Measurements from ENCODE around the gene DPM3. TPM values are rescaled to one million over a fixed set of nuclear protein-coding genes. Genes with fewer than 3 reads are reported as not detected.
A peak's percentile ranks its signal among the peaks of the same experiment; 100 is the strongest.
"Not testable (repeated sequence)": the region's sequence is repeated elsewhere in the genome, so short reads cannot be mapped to it uniquely, and the experiment has no call there.

The DPM3 gene, protein sequence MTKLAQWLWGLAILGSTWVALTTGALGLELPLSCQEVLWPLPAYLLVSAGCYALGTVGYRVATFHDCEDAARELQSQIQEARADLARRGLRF
- total RNA-seq (2014; rRNA removed; shearing (Covaris generic)) = 49.8 and 50.9 TPM in 2 replicates
- 35.9 and 112 TPM in 2 replicates for polyA plus RNA-seq (2014; cell fraction: nucleus; rRNA removed)

DNA sequence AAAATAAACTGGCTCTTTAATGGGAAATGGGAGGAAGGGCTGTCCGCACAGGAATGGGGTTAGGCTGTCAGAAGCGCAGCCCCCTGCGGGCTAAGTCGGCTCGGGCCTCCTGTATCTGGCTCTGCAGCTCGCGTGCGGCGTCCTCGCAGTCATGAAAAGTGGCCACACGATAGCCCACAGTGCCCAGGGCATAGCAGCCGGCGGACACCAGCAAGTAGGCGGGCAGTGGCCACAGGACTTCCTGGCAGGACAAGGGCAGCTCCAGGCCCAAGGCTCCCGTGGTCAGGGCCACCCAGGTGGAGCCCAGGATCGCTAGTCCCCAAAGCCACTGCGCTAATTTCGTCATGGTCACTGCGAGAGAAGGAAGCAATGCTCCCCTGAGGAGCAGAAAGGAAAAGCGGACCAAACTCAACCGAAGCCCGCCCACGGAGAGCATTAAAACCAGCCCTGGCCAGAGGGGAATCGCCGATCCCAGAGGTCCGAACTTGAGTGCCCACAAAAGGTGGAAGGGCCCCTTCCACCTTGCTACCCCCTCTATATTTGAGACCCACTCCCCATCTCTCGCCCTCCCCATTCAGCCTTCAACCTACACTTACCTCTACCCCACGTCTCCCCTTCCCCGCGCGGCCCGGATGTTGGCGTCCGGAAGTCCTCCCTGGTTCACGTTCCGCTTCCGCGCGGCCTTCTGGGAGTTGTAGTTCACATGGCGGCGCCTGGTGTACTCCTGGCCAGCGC, at the start of gene DPM3:
TSS of gene DPM3 (minus strand) at position 637 of the 735 bp plus-strand sequence. CDS start at position 346, 291 bp downstream.
- peak; percentile 83 for DNase-seq (ENCODE audit: extremely low read depth, low read depth)

DNA sequence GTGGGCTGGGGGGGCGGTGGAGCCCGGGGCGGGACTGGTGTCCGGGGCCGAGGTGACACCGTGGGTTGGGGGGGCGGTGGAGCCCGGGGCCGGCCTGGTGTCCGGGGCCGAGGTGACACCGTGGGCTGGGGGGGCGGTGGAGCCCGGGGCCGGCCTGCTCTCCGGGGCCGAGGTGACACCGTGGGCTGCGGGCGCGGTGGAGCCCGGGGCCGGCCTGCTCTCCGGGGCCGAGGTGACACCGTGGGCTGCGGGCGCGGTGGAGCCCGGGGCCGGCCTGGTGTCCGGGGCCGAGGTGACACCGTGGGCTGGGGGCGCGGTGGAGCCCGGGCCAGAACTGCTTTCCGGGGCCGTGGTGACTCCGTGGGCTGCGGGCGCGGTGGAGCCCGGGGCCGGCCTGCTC, 49.6 kb upstream of the DPM3 start:
- not testable (repeated sequence) for DNase-seq (ENCODE audit: extremely low read depth, low read depth)

DNA sequence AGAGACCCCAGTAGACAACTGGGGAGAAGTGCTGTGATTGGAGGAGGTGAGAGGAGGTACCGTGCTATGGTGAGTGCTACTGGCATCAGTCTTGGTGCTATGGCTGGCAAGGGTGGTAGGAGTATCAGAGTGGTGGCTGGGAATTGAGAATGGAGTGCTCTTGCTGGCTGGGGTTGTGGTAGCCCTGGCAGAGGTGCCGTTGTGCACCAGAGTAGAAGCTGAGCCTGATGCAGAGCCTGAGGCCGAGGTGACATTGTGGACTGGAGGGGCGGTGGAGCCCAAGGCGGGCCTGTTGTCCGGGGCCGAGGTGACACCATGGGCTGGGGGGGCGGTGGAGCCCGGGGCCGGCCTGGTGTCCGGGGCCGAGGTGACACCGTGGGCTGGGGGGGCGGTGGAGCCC, 47.9 kb upstream of the DPM3 start:
- no peak for DNase-seq (ENCODE audit: extremely low read depth, low read depth)

DNA sequence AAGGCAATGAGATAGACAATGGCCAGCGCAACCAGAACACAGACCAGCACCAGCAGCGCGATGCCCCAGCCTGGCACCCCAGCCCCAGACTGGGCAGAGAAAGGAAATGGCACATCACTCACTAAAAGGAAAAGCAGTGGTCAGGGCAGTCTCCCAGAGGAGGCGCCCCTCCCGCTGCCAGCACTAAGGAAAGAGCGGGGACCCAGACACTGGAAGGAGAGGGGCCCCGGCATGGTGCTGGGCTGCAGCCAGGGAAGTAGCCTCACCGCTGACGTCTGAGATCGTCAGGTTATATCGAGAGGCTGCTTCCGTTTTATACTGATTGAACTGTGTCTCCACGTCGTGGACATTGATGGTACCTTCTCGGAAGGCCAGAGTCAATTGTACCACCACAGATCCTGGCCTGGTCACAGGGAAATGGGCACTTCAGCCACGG, 47.1 kb upstream of the DPM3 start:
- DNase-seq (ENCODE audit: extremely low read depth, low read depth) = no peak

DNA sequence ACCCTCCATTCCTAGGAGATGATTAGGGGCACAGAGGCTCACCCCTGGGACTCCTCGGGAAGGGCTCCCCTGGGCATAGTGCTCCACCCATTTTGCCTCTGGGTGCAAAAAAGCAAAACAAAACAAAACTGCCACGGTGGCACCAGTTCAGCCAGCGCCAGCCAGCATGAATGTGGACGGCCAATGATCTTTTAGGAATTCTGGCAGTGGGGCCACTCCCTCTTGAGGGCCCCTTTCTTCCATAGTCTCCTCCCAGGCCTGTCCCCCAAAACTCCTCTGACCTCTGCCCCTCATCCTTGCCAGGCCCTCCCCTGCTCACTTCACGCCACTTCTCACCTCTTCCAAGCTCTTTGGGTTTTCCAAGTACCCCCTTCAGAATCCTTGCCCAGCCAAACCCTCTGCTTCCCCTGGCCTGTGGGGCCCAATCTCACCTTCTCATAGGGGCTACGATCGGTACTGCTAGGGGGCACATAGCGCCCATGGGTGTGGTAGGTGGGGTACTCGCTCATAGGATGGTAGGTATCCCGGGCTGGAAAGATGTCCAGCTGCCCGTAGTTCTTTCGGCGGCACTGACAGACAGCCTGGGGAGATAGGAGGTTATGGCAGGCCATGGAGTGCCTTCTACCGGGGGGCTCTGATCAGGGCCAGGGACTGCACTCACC, 46.6 kb upstream of the DPM3 start:
- no peak for DNase-seq (ENCODE audit: extremely low read depth, low read depth)

DNA sequence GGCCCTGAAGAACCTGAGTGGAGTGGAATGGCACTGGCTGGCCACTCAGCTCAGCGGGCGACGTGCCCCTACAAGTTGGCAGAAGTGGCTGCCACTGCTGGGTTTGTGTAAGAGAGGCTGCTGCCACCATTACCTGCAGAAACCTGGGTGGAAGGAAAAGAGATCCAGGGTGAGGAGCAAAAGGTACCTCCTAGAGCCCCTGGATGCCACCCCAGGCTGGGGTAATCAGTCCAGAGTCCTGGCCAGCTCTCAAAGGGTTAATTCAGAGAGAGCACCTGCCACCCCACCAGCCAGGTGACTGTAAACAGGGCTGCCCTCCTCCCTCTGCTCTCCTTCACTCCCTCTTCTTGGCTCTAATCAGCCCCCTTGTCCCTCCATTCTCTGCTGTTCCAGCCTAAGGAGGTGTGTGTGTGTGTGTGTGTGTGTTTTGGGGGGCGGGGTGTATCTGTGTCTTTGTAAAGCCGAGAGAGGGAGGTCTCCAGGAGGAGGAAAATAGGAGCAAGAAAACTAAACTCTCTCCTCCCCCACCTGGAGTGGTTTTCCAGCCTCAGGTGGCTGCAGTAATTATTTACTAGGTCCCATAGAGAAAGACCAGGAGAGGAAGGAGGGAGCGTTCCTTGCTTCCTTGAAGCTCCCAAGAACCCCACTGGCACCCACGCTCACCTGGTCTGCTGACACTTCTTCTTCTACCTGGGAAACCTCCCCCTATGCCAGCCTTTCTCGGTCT, 45.9 kb upstream of the DPM3 start:
- DNase-seq (ENCODE audit: extremely low read depth, low read depth) = no peak

DNA sequence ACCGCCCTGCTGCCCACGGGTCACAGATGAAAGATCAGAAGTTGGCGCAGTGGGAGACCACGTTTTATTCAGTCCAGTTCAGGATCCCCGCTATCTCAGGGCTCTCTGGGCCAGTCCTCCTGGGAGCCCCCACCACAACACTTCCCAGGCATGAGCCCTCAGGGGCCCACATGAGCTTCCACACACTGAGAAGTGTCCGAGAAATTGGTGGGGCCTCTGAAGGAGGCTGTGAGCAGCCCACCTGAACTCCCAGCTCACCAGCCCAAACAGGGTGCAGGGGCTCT, 45.4 kb upstream of the DPM3 start:
- DNase-seq (ENCODE audit: extremely low read depth, low read depth) = no peak

DNA sequence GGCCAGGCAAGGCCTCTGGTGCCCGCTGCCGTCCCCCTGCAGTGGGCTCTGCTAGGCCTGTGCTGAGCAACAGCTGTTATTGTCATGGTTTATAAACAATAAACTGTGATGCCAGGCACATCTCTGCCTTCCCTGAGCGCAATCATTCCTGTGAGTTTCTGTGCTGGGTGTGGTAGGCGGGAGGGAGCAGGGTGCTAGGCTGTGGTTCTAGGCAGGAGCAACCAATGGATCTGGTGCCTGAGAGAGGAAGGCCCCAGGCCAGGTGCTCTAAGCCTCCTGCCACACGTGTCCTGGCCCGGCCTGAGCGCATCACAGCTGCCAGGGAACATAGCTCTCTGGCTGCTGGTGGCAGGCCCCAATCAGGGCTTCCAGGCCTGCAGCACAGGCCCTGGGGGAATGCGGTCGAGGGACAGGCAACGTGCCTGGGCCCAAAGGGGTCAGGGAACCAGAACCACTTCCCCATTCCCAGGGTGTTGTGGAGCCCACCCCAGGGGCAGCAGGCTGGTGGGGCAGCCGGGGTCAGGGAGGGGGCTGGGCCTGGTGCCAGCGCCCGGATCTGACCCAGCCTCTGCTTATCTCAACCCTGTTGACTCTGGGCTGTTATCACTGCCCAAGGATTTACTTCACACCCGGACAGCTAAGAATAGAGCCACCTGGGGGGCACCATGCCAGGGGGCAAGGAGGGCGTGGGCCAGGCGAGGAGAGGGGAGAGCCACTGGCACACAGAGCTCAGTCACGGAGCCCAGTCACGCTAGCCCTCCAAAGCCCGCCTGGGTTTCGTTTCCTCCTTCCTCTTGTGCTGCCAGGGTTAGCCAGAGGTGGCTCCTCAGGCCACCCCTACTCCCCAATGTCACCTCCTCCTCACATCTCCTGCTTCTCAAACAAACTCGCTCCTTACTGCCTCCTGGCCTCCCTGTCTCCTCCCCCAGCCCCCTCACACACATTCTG, 44.8 kb upstream of the DPM3 start:
- DNase-seq (ENCODE audit: extremely low read depth, low read depth) = no peak

DNA sequence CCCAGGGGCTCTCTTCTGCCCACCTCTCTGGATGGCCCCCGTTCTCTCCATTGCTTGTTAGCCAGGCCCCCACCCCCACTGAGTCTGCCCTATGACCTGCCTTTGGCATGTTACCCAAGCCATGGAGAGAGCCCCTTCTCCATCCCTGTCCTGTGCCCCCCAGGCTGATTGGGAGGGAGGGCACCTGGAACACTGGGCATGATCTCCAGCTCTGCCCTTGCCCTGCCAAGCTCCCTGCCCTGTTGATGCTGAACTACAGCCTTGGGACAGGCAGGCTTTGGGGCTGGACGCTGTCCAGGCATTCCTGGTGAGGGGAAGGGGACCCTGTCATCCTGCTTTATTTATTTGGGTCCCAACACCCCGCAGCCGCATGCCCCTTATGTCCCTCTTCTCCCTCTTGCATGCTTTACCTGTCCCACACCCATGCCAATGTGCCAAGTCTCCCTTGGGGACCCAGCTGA, 44.0 kb upstream of the DPM3 start:
- no peak for DNase-seq (ENCODE audit: extremely low read depth, low read depth)

DNA sequence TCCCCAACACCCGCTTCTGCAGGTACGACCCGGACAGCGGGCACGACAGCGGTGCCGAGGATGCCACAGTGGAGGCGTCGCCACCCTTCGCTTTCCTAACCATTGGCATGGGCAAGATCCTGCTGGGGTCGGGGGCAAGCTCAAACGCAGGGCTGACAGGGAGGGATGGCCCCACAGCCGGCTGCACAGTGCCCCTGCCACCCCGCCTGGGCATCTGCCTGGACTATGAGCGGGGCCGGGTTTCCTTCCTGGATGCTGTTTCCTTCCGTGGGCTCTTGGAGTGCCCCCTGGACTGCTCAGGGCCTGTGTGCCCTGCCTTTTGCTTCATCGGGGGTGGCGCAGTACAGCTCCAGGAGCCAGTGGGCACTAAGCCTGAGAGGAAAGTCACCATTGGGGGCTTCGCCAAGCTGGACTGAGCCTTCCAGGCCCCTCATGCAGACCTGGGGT, 43.5 kb upstream of the DPM3 start:
- DNase-seq (ENCODE audit: extremely low read depth, low read depth) = no peak

DNA sequence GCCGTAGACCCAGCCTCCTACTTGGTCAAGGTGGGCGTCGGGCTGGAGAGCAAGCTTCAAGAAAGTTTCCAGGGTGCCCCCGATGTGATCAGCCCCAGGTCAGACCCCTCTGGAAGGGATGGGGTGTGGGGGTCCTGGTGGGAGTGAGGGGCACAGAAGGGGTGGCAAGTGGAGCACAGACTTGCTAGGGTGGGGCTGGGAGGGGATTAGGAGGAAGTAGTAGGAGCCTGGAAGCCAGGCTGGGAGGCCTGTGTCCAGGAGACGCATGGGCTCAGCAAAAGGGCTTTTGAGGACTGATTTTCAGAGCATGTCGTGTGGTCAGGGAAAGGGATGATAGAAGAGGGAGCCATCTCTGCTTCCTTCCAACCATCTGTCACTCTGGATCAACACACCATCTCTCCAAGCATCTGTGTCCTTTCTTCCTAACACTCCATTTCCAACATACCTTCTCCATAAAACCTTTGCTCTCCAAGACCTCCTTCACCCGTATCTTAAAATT, 41.8 kb upstream of the DPM3 start:
- no peak for DNase-seq (ENCODE audit: extremely low read depth, low read depth)

DNA sequence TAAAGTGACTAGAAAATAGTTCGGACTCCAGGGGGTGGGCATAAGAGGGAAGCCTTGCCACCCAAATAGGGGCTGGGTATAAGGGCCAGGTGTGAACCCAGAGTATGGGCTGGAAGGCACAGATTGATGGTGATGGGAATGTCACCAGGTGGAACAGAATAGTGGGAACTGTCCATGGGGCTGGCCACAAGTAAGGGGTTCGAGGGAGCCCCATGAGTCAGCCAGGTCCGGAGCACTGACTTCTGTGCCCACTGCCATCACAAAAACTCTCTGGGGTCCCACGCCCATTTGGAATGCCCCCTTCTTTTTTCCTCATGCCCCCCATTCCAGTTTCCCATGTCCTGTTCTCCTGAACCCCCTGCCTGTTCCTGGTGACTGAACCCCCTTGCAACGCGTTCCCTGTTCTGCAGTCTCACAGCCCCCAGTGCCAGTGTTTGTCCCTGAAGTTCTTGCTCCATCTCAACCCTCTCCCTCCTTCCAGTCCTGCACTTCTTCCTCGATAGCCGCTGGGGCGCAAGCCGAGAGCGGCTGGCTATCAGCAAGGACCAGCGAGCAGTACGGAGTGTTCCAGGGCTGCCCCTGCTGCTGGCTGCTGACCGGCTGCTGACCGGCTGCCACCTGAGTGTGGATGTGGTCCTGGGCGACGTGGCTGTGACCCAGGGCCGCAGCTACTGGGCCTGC, 41.2 kb upstream of the DPM3 start:
- no peak for DNase-seq (ENCODE audit: extremely low read depth, low read depth)

DNA sequence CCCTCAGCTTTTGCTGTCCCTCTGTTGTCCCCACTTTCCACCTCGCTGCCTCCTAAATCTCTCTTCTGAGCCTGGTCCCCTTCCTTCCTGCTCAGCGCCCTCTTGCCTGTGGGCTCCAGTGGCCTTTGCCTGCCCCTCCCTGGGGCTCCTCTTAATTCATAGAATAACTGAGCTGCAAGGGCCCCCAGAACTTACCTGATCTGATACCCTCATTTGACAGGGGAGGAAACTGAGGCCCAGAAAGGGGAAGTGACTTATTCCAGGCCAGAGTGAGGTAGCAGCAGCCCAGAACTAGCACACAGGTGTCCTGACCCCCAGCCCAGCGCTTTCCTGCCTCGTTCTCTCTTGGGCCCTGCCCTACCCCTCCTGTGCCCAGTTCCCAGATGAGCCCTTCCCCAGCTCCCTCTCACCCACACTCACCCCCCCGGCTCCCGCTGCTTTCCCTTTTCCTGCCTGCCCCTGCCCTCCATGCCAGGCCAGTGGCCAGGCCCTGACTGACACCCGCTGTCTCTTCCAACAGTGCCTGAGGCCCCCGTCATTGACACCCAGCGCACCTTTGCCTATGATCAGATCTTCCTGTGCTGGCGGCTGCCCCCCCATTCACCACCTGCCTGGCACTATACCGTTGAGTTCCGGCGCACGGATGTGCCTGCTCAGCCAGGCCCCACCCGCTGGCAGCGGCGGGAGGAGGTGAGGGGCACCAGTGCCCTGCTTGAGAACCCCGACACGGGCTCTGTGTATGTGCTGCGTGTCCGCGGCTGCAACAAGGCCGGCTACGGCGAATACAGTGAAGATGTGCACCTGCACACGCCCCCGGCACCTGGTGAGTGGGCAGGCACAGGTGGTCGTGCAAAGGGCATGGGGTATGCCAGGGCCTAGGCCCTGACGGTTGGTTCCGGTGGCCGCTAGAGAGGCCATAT, 39.0 kb upstream of the DPM3 start:
- DNase-seq (ENCODE audit: extremely low read depth, low read depth) = no peak

DNA sequence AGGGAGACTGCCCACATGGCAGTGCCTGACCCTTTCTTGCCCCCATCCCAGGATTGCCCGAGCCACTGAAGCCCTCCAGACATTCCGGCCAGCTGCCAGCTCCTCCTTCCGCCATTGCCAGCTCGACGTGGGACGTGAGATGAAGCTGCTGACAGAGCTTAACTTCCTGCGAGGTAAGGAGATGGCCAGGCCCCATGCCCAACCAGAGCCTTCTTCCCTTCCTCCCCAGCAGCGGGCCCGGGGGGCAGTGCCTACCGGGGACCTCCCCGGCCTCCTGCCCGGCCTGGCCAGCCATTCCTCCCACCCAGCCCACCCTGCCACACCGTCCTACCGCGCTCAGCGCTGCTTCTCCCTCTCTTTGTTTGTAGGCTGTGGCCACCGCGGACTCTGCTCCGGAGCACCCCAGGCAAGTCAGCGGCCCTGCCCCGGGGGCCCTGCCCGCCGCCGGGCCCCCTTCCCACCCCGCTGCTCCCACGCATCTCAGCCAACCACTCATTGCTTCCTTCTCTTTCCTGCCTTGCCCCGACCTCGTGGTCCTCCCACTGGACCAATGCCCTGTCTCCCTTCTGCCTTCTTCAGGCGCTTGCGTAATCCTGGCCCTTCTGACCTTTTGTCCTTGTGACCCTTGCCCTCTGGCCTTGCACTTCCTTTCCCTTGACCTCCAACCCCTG, 38.2 kb upstream of the DPM3 start:
- DNase-seq (ENCODE audit: extremely low read depth, low read depth) = no peak

DNA sequence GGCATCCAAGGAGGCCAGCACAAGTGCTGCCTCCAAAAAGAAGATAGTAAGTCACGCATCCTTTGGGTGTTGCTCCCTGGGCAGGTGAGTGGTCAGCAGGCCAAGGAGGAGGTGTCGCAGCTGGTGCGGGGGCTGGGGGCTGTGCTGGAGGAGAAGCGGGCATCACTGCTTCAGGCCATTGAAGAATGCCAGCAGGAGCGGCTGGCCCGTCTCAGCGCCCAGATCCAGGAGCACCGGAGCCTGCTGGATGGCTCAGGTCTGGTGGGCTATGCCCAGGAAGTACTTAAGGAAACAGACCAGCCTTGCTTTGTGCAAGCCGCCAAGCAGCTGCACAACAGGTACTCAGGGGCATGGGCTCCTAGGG, 37.6 kb upstream of the DPM3 start:
- DNase-seq (ENCODE audit: extremely low read depth, low read depth) = no peak

DNA sequence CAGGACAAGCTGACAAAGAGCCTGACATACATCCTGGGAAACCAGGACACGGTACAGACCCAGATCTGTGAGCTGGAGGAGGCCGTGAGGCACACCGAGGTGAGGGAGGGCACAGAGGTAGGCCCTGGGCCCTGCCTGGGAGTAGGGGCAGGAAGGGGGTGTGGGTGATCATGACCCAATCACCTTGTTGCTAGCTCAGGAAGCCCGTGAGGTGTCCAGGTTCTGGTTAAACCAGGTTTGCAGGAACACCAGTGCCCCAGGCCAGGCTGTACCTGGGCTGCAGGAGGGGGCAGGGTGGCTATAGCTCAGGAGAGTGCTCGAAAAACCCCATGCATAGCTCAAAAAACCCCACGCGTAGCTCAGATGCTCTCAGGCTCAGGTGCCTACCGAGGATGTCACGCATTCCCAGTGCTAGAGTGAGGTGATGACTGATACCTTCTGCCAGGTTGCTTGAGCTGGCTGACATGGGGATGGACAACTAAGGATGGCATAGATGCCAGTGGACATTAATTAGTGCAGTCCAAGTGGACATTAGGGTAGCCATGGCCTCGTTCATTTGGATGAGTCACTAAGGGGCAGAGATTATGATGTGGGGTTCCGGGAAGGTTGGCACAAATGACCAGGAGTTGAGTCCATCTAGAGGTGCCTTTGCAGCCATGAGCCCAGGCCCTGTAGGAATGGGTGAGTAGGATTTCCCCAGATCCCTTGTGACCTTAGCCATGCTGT, 37.0 kb upstream of the DPM3 start:
- no peak for DNase-seq (ENCODE audit: extremely low read depth, low read depth)

DNA sequence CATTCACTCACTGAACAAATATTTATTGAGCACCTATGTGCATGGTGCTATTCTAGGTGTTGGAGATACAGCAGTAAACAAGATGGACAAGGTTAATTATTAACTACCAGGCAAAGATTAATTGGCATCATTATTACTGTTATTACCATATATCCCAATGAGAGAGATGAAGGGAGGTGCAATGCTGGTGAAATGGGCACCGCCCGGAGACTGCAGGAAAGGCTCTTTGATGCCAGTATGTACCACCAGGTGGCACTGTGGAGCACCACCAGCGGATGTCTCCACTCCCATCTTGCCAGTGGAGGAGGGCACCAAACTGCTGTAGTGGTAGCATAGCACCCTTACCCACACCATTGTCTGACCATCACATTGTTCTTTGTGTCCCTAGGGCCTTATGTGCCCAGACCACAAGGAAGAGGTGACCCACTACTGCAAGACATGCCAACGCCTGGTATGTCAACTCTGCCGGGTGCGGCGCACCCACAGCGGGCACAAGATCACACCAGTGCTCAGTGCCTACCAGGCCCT, 36.3 kb upstream of the DPM3 start:
- peak; percentile 83 for DNase-seq (ENCODE audit: extremely low read depth, low read depth)

All from NCI-H460 (cell line).